Measurements from ENCODE around the gene SSPN.

DNA sequence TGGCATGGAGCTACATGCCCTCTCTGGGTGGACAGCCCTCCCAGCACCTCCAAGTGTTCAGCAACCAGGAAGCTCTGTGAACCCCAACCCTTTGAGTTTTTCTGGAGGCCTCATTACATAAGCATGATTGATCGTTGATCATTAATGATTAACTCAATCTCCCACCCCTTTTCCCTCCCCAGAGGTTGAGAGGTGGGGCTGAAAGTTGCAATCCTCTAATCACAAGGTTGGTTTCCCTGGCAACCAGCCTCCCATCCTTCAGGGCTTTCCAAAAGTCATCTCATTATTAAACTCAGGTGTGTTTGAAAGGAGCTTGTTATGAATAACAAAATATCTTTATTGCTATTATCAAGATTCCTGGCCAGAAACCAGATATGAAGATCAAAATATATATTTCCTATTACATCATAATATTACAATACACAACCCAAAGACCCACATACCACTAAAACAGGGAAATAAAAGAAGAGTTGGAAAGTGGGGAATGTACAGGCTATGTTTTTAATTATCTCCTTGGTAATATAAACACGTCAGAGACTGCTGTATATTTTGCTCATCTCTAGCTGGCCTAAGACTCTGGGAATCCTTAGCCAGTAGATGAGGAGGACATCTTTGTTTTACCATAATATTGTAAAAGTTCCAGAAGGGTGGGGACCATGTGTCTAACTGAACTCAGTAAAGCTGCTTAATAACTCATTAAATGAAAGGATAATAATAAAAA, 73.6 kb downstream of the SSPN start:
- no peak for TF ChIP-seq ZFP3 (CRISPR knock-in tag; IDR thresholded peaks at IDR 0.05)
- TF ChIP-seq ZNF8 (CRISPR knock-in tag; IDR thresholded peaks at IDR 0.05): no peak
- TF ChIP-seq, protein P1, sequence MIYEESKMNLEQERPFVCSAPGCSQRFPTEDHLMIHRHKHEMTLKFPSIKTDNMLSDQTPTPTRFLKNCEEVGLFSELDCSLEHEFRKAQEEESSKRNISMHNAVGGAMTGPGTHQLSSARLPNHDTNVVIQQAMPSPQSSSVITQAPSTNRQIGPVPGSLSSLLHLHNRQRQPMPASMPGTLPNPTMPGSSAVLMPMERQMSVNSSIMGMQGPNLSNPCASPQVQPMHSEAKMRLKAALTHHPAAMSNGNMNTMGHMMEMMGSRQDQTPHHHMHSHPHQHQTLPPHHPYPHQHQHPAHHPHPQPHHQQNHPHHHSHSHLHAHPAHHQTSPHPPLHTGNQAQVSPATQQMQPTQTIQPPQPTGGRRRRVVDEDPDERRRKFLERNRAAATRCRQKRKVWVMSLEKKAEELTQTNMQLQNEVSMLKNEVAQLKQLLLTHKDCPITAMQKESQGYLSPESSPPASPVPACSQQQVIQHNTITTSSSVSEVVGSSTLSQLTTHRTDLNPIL (CRISPR knock-in tag; IDR thresholded peaks at IDR 0.05; ENCODE audit: low read depth): no peak
- TF ChIP-seq, protein P2, sequence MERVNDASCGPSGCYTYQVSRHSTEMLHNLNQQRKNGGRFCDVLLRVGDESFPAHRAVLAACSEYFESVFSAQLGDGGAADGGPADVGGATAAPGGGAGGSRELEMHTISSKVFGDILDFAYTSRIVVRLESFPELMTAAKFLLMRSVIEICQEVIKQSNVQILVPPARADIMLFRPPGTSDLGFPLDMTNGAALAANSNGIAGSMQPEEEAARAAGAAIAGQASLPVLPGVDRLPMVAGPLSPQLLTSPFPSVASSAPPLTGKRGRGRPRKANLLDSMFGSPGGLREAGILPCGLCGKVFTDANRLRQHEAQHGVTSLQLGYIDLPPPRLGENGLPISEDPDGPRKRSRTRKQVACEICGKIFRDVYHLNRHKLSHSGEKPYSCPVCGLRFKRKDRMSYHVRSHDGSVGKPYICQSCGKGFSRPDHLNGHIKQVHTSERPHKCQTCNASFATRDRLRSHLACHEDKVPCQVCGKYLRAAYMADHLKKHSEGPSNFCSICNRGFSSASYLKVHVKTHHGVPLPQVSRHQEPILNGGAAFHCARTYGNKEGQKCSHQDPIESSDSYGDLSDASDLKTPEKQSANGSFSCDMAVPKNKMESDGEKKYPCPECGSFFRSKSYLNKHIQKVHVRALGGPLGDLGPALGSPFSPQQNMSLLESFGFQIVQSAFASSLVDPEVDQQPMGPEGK (CRISPR knock-in tag; IDR thresholded peaks at IDR 0.05; ENCODE audit: borderline replicate concordance): no peak
- TF ChIP-seq BACH2 (CRISPR knock-in tag; IDR thresholded peaks at IDR 0.05; ENCODE audit: borderline replicate concordance): no peak
- TF ChIP-seq SNAI2 (CRISPR knock-in tag; IDR thresholded peaks at IDR 0.05): no peak
- TF ChIP-seq, protein P3, sequence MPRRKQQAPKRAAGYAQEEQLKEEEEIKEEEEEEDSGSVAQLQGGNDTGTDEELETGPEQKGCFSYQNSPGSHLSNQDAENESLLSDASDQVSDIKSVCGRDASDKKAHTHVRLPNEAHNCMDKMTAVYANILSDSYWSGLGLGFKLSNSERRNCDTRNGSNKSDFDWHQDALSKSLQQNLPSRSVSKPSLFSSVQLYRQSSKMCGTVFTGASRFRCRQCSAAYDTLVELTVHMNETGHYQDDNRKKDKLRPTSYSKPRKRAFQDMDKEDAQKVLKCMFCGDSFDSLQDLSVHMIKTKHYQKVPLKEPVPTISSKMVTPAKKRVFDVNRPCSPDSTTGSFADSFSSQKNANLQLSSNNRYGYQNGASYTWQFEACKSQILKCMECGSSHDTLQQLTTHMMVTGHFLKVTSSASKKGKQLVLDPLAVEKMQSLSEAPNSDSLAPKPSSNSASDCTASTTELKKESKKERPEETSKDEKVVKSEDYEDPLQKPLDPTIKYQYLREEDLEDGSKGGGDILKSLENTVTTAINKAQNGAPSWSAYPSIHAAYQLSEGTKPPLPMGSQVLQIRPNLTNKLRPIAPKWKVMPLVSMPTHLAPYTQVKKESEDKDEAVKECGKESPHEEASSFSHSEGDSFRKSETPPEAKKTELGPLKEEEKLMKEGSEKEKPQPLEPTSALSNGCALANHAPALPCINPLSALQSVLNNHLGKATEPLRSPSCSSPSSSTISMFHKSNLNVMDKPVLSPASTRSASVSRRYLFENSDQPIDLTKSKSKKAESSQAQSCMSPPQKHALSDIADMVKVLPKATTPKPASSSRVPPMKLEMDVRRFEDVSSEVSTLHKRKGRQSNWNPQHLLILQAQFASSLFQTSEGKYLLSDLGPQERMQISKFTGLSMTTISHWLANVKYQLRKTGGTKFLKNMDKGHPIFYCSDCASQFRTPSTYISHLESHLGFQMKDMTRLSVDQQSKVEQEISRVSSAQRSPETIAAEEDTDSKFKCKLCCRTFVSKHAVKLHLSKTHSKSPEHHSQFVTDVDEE (CRISPR knock-in tag; IDR thresholded peaks at IDR 0.05): no peak
- TF ChIP-seq CSDC2 (CRISPR knock-in tag; IDR thresholded peaks at IDR 0.05): no peak
- peak; percentile 61; the same call in 1 of the 2 replicates for TF ChIP-seq ZNF70 (CRISPR knock-in tag; IDR thresholded peaks at IDR 0.05)
- no peak for TF ChIP-seq ZNF565 (CRISPR knock-in tag; conservative IDR thresholded peaks at IDR 0.05; ENCODE audit: low read depth)
- no peak for TF ChIP-seq PPARA (CRISPR knock-in tag; IDR thresholded peaks at IDR 0.05; ENCODE audit: borderline replicate concordance)
- TF ChIP-seq RARB (CRISPR knock-in tag; IDR thresholded peaks at IDR 0.05): no peak
- TF ChIP-seq ISL1 (CRISPR knock-in tag; IDR thresholded peaks at IDR 0.05): no peak
- TF ChIP-seq GLIS3 (CRISPR knock-in tag; IDR thresholded peaks at IDR 0.05): no peak

All from SK-N-SH treated with all-trans-retinoic acid at 6 μM for 48 hours (cell line).